Subcutaneous adipose tissue (tissue), 4 donors: ENCODE results near the gene HTRA3. TPM values are rescaled to one million over a fixed set of nuclear protein-coding genes. Genes with fewer than 3 reads are reported as not detected.

Source experiments
- CTCF ChIP-seq: fragments of 450-650 bp; IDR thresholded peaks from one replicate; pipeline ENCODE4 v1.5.1; 2016; ENCODE audit warnings: low read depth, mild to moderate bottlenecking, control low read depth, antibody characterized with exemption, moderate library complexity
- total RNA-seq, 4 donors: library from RNA; depleted of rRNA; stranded (reverse); fragments of >200 nt; gene quantifications; one replicate each; pipeline ENCODE4 v1.1.0, GENCODE V29; 2016

Gene HTRA3
- total RNA-seq, 4 donors from 2014 or later, result 40.7 to 65.9 (median 56.9) TPM

GRCh38 chr4:8230033-8230432, 39.5 kb upstream of the HTRA3 start:
- no peak for TF ChIP-seq CTCF

GRCh38 chr4:8230891-8231290, 38.7 kb upstream of the HTRA3 start:
- no peak for TF ChIP-seq CTCF

- no peak for TF ChIP-seq CTCF
These were observed 38.0 kb upstream of the HTRA3 start for GRCh38 chr4:8231551-8232049.

DNA sequence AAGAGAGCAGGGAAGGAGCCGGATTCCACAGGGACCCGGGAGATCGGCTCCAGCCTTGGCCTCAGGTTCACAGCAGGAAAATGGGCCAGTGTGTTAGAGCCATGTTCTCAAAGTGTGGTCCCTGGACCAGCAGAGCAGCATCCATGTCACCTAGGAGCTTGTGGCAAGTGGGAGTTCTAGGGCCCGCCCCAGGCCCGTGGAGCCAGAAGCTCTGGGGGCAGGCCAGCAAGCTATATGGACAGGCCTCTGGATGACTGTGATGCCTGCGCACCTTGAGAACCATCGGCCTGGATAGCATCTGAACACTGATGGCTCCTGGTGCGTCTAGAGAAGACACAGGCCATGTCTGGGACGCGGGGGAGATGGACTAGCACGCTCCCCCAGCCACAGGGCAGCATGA, 36.8 kb upstream of the HTRA3 start:
- TF ChIP-seq CTCF, result no peak

DNA sequence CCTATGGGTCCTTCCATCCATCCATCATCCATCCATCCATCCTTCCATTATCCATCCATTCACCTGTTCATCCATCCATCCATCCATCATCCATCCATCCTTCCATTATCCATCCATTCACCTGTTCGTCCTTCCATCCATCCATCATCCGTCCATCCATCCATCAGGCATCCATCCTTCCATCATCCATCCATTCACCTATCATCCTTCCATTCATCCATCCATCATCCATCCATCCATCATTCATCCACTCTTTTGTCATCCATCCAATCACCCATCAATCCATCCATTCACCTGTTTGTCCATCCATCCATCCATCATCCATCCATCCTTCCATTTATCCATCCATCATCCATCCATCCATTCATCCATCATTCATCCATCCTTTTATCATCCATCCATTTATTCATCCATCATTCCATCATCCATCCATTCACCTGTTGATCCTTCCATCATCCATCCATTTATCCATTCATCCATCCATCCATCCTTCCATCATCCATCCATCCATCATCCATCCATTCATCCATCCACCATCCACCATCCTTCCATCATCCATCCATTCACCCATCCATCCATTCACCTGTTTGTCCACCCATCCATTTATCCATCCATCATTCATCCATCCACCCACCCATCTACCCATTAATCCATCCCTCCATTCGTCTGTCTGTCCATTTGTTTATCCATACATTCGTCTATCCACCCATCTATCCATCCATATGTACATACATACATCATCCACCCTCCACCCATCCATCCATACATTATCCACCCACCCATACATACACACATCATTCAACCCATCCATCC, 35.7 kb upstream of the HTRA3 start:
- no peak for TF ChIP-seq CTCF

DNA sequence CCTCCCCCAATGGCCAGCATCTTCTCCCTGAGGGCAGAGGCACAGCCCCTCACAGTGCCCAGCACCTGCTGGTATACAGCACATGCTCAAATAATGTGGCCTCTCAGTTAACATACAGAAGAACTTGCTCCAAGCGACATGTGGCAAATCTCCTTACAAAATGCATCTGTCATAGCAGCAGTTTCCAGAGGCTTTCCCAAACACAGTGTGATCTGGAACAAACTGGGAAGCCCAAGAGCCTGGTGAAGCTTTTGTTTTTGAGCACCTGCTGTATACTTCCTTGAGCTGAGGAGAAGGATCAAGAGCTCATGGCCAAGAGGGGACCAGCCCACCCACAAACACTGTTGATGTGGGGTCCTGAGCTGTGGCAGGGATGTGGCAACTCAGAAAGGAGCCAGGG, 34.8 kb upstream of the HTRA3 start:
- TF ChIP-seq CTCF, result no peak

DNA sequence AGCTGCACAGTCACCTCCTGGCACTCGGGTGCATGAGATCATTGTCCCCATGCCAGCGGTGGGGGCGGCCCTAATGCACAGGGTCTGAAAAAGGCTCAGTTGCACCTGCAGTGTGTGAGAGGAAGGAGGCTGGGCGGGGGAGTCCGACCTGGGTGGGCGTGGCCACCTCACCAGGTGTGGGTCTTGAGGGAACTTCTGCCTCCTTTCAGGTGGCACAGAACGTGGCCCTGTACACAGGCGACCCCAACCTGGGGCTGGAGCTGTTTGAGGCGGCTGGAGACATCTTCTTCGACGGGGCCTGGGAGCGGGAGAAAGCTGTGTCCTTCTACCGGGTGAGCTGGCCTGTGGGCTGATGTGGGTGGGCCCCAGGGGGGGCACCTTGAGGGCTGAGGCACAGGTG, 34.3 kb upstream of the HTRA3 start:
- no peak for TF ChIP-seq CTCF
